Measurements from ENCODE around the gene PSME2.

The PSME2 gene

DNA sequence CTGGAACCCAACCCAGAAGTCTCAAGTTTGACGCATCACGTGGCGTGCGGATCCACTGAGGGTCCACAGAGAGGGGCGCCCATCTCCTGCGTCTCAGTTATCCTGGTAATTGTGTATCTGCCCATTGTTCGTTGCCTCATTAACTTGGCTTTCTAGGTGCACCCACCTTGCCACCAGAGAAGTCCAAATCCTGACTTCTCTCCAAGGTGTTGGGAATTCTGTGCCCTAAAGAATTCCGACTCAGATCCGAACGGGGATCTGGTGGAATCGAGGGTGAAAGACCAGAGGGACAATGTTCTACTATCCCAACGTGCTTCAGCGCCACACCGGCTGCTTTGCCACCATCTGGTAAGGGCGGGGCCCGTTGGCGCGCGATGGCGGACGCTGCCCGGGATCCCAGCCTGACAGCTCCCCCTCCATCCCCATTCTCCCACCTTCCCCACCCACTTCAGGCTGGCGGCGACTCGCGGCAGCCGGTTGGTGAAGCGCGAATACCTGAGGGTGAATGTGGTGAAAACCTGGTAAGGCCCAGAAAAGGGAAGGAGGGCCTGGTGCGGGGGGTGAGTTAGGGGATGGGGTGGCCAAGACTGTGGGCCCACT, 26.0 kb upstream of the PSME2 start:
- peak overlapping the region; percentile 73 for H3K4me3 ChIP-seq (ENCODE audit: low read depth, low read length)
- TF ChIP-seq, protein P1, sequence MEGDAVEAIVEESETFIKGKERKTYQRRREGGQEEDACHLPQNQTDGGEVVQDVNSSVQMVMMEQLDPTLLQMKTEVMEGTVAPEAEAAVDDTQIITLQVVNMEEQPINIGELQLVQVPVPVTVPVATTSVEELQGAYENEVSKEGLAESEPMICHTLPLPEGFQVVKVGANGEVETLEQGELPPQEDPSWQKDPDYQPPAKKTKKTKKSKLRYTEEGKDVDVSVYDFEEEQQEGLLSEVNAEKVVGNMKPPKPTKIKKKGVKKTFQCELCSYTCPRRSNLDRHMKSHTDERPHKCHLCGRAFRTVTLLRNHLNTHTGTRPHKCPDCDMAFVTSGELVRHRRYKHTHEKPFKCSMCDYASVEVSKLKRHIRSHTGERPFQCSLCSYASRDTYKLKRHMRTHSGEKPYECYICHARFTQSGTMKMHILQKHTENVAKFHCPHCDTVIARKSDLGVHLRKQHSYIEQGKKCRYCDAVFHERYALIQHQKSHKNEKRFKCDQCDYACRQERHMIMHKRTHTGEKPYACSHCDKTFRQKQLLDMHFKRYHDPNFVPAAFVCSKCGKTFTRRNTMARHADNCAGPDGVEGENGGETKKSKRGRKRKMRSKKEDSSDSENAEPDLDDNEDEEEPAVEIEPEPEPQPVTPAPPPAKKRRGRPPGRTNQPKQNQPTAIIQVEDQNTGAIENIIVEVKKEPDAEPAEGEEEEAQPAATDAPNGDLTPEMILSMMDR (conservative IDR thresholded peaks at IDR 0.05; ENCODE audit: low read depth, low read length), result no peak
- no peak for DNase-seq (ENCODE audit: low read depth)

DNA sequence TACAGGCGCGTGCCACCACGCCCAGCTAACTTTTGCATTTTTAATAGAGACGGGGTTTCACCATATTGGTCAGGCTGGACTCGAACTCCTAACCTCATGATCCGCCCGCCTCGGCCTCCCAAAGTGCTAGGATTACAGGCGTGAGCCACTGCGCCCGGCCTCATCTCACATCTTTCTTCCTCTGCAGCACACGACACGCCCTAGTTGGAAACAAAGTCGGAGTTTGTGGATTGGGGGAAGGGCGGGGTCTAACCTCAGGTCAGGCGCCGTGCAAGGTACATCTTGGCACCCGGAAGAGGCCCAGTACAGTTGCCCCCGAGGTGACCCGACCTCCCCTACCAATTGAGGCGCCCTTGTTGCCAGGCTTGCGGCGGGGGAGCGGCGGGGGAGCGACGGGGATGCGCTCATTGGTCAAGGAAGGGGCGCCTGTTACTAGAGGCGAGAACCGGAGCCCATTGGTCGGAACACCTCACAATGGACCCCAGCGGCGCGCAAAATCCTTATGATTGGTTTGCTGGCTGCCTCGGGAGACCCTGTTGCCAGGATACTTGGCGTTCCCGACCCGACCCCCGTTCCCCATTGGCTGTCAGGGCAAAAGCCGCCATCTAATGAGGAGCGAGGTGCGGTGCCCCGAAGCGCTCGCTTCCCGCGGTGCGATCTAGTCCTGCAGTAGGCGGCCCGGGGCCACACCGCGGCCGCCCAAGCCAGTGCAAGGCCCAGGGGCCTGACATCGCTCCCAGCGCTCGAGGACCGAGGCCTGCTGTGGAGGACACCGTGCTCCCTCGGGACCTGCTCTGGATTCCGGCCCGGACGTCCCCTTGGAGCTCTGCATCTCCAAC, 25.2 kb upstream of the PSME2 start, which contains the start of gene REC8:
TSS of gene REC8 (plus strand) at position 659 of the 839 bp plus-strand sequence. CDS start 473 bp downstream, outside the sequence.
- TF ChIP-seq, protein P1 (conservative IDR thresholded peaks at IDR 0.05; ENCODE audit: low read depth, low read length), result no peak
- DNase-seq (ENCODE audit: low read depth), result peak; percentile 99
- peak within 1 kb of the TSS; percentile 73 for H3K4me3 ChIP-seq (ENCODE audit: low read depth, low read length)

DNA sequence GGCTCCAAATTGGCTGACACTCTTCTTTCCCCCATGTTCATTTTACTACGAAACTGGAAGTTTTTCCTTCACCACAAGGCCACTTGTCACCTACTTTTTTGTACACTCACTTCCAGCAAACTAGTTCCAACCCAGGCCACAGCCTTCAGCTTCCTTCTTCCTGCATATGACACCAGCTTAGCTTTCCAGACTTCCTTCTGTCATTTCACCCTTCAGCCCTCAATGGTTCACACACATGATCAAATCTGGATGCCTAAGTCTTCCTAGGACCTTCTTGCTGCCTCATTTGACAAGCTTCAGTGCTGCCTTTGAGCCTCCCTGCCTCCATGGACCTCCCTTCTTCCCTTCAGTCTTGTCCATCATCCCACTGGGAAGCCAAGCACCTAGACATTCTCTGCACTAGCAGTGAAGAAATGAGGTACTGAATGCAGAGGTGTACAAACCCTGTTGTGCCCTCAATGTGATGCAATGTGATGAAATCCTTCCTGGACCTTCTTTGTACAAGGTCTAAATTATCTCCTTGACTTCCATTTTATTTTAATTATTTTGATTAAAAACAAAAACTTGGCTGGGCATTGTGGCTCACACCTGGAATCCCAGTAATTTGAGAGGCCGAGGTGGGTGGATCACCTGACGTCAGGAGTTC, 21.2 kb upstream of the PSME2 start:
- H3K4me3 ChIP-seq (ENCODE audit: low read depth, low read length), result no peak overlapping the region
- no peak for DNase-seq (ENCODE audit: low read depth)
- TF ChIP-seq, protein P1 (conservative IDR thresholded peaks at IDR 0.05; ENCODE audit: low read depth, low read length), result no peak

DNA sequence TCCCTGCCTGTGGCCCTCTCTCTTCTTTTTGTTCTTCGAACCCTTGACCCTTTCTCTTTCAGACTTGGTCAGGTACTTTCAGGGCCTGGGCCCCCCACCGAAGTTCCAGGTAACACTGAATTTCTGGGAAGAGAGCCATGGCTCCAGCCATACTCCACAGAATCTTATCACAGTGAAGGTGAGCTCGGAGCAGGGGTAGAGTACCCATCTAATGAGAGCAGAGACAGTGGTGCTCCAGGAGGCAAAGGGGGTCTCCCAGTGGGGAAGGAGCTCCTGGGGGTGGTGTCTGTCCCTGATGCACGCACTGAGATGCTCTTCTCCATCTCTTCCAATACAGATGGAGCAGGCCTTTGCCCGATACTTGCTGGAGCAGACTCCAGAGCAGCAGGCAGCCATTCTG, 19.4 kb upstream of the PSME2 start:
- no peak for DNase-seq (ENCODE audit: low read depth)
- H3K4me3 ChIP-seq (ENCODE audit: low read depth, low read length), result no peak overlapping the region
- TF ChIP-seq, protein P1 (conservative IDR thresholded peaks at IDR 0.05; ENCODE audit: low read depth, low read length), result no peak

DNA sequence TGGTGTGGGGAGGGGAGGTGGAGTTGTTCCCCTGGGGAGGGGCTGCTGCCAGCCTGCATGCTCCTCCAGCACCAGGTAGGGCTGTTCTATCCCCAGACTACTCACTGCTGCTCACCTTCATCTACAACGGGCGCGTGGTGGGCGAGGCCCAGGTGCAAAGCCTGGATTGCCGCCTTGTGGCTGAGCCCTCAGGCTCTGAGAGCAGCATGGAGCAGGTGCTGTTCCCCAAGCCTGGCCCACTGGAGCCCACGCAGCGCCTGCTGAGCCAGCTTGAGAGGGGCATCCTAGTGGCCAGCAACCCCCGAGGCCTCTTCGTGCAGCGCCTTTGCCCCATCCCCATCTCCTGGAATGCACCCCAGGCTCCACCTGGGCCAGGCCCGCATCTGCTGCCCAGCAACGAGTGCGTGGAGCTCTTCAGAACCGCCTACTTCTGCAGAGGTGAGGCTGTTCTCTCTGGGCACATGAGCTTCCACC, 18.1 kb upstream of the PSME2 start:
- TF ChIP-seq, protein P1 (conservative IDR thresholded peaks at IDR 0.05; ENCODE audit: low read depth, low read length), result no peak
- H3K4me3 ChIP-seq (ENCODE audit: low read depth, low read length), result no peak overlapping the region

DNA sequence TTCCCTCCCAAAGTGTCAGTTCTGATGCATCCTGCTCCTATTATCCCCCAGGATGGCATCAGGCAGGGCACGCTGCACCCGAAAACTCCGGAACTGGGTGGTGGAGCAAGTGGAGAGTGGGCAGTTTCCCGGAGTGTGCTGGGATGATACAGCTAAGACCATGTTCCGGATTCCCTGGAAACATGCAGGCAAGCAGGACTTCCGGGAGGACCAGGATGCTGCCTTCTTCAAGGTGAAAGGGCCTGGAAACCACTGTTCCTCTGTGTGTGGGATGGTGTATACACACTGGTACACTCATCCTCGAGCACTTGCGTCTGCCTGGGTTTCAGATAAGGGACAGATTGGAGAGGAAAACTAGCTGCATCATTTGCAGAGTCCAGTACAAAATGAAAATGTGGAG, 15.7 kb upstream of the PSME2 start:
- TF ChIP-seq, protein P1 (conservative IDR thresholded peaks at IDR 0.05; ENCODE audit: low read depth, low read length), result no peak
- peak; percentile 33 for DNase-seq (ENCODE audit: low read depth)
- H3K4me3 ChIP-seq (ENCODE audit: low read depth, low read length), result peak overlapping the region; percentile 89

More for the DNA sequence above, 18.1 kb upstream of the PSME2 start:
- DNase-seq (ENCODE audit: low read depth), result no peak

All from choroid plexus epithelial cell (primary cell).